ENCODE results near the gene ARMC3.

ARMC3 gene

DNA sequence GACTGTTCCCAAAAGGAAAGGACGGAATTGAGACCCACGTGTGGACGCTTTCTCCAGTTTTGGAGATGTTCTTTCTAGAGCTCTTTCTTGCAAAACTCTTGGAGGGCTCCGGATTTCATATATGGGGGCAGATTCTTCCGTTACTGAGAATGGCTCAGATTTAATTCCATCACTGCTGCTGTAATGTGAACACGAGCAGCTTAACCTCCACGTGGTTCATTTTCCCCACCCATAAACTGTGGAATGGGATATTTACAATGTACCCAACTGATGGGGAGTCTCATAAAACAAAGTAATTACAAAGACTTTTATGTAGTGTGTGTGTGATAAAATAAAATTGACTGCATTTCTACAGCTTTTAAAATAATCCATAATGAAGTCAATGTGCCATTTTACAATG lies 152.4 kb downstream of the ARMC3 start:
- no peak for DNase-seq

GRCh38 chr10:23081221-23081750 lies 153.4 kb downstream of the ARMC3 start:
- no peak for DNase-seq

GRCh38 chr10:23081891-23082290 lies 154.0 kb downstream of the ARMC3 start:
- no peak for DNase-seq
